SK-N-SH (cell line): ENCODE data around the gene SFSWAP. TPM values are rescaled to one million over a fixed set of nuclear protein-coding genes. Genes with fewer than 3 reads are reported as not detected.

Experiments used
- CTCF ChIA-PET: fragments of 300-600, 350-600 bp; formaldehyde crosslinking; extraction: SDS; loops from one replicate; lab custom pipeline; 2021; lab: Yijun Ruan, JAX
- POLR2A ChIA-PET: fragments of 350-600 bp; sonication (Branson Sonifier 250); formaldehyde crosslinking; extraction: SDS; loops from one replicate; lab custom pipeline; 2020; ENCODE audit warnings: antibody characterized with exemption, inconsistent platforms; lab: Yijun Ruan, JAX
- DNase-seq: peaks from one replicate; pipeline ENCODE4 v3.0.0; 2012
- H2AFZ ChIP-seq: fragments of 200-600 bp; sonication (generic); 2 replicates; pipeline ENCODE4 v1.8.1; 2016; ENCODE audit warnings: antibody characterized with exemption, mild to moderate bottlenecking, low read depth
- H3F3A ChIP-seq: fragments of 200-600 bp; sonication (generic); replicated peaks from 2 replicates; pipeline ENCODE3; 2016; ENCODE audit warnings: antibody characterized with exemption, mild to moderate bottlenecking; ENCODE audit not compliant: insufficient read depth
- H3K27ac ChIP-seq, 2 experiments: fragments of 200-500 bp in 1 of 2; fragments of 200-600 bp in 1 of 2; sonication (Bioruptor generic) in 1 of 2; sonication (generic), shearing (Covaris generic) in 1 of 2; 2 replicates each; pipeline versions ENCODE4 v1.5.1 to v1.6.1; 2014 to 2016; ENCODE audit warnings: low read depth in 2 of 2, inconsistent platforms in 1 of 2, low read length in 1 of 2, mild to moderate bottlenecking in 1 of 2, mixed read lengths in 1 of 2
- H3K27me3 ChIP-seq: fragments of 200-600 bp; sonication (generic), shearing (Covaris generic); 2 replicates; pipeline ENCODE4 v1.6.1; 2016; ENCODE audit warnings: mixed run types; ENCODE audit not compliant: insufficient read depth
- H3K36me3 ChIP-seq, 2 experiments: fragments of 200-500 bp in 1 of 2; fragments of 200-600 bp in 1 of 2; sonication (Bioruptor generic) in 1 of 2; sonication (generic) in 1 of 2; replicated peaks in 1 of 2; 2 replicates each; pipeline versions ENCODE3 to v1.5.1; 2014 to 2016; ENCODE audit warnings: low read length in 1 of 2, mild to moderate bottlenecking in 1 of 2; ENCODE audit not compliant: insufficient read depth in 2 of 2, control insufficient read depth in 1 of 2
- H3K4me1 ChIP-seq, 2 experiments: fragments of 200-500 bp in 1 of 2; fragments of 200-600 bp in 1 of 2; sonication (Bioruptor generic) in 1 of 2; sonication (generic), shearing (Covaris generic) in 1 of 2; 2 replicates each; pipeline versions ENCODE4 v1.5.1 to v1.6.1; 2014 to 2016; ENCODE audit warnings: low read depth in 1 of 2, low read length in 1 of 2, mixed run types in 1 of 2; ENCODE audit not compliant: insufficient read depth in 2 of 2, control insufficient read depth in 1 of 2
- H3K4me2 ChIP-seq: fragments of 200-600 bp; sonication (generic), shearing (Covaris generic); 2 replicates; pipeline ENCODE4 v1.6.1; 2017; ENCODE audit warnings: mixed run types
- H3K4me3 ChIP-seq, 2 experiments: fragments of 200-500 bp in 1 of 2; fragments of 200-600 bp in 1 of 2; sonication (Bioruptor generic) in 1 of 2; sonication (generic), shearing (Covaris generic) in 1 of 2; 2 replicates each; pipeline versions ENCODE4 v1.5.1 to v1.8.1; 2014 to 2016; ENCODE audit warnings: low read depth in 2 of 2, inconsistent platforms in 1 of 2, low read length in 1 of 2, mild to moderate bottlenecking in 1 of 2, mixed read lengths in 1 of 2, moderate library complexity in 1 of 2
- H3K79me2 ChIP-seq: fragments of 200-600 bp; sonication (generic); 2 replicates; pipeline ENCODE4 v1.8.1; 2017; ENCODE audit warnings: mild to moderate bottlenecking; ENCODE audit not compliant: insufficient read depth
- H3K9ac ChIP-seq: fragments of 200-600 bp; sonication (generic); 2 replicates; pipeline ENCODE4 v1.6.1; 2017; ENCODE audit warnings: mixed run types
- H3K9me2 ChIP-seq: fragments of 200-600 bp; sonication (generic); 2 replicates; pipeline ENCODE4 v1.6.1; 2017; ENCODE audit warnings: mixed run types
- H3K9me3 ChIP-seq: fragments of 200-600 bp; sonication (generic); 2 replicates; pipeline ENCODE4 v1.6.1; 2017; ENCODE audit warnings: mixed run types, mild to moderate bottlenecking, moderate library complexity
- H4K20me1 ChIP-seq: fragments of 200-600 bp; sonication (generic); 2 replicates; pipeline ENCODE4 v1.6.1; 2017; ENCODE audit warnings: mild to moderate bottlenecking, mixed run types; ENCODE audit not compliant: insufficient read depth
- CHD2 ChIP-seq: fragments of 150-350 bp; IDR thresholded peaks from 2 replicates; pipeline ENCODE4 v1.6.1; 2018; ENCODE audit warnings: low read length; ENCODE audit not compliant: partially characterized antibody
- CTCF ChIP-seq: fragments of 200-600 bp; sonication (generic); IDR thresholded peaks from 2 replicates; pipeline ENCODE4 v1.6.1; 2017; ENCODE audit warnings: antibody characterized with exemption, mild to moderate bottlenecking, moderate library complexity
- ELF1 ChIP-seq: IDR thresholded peaks from 2 replicates; pipeline ENCODE4 v1.4.0; 2012
- FOSL2 ChIP-seq: IDR thresholded peaks from 2 replicates; pipeline ENCODE4 v1.4.0; 2012; ENCODE audit warnings: low read depth, mild to moderate bottlenecking, moderate library complexity, borderline replicate concordance
- GABPA ChIP-seq: IDR thresholded peaks from 2 replicates; pipeline ENCODE4 v1.4.0; 2012; ENCODE audit warnings: low read depth, mild to moderate bottlenecking
- GATA2 ChIP-seq: sonication (generic); formaldehyde crosslinking; IDR thresholded peaks from 2 replicates; pipeline ENCODE4 v1.5.0; 2020; ENCODE audit warnings: mild to moderate bottlenecking, missing genetic modification reagents
- IRF3 ChIP-seq: fragments of 150-350 bp; IDR thresholded peaks from 2 replicates; pipeline ENCODE4 v1.6.1; 2016; ENCODE audit warnings: mild to moderate bottlenecking, low read depth, low read length
- MAX ChIP-seq: IDR thresholded peaks from 2 replicates; pipeline ENCODE4 v1.4.0; 2012; ENCODE audit warnings: low read depth
- MEF2A ChIP-seq: IDR thresholded peaks from 2 replicates; pipeline ENCODE4 v1.4.0; 2012; ENCODE audit warnings: low read depth, borderline replicate concordance
- NFIC ChIP-seq: IDR thresholded peaks from 2 replicates; pipeline ENCODE4 v1.4.0; 2012; ENCODE audit warnings: borderline replicate concordance
- NRF1 ChIP-seq: IDR thresholded peaks from 2 replicates; pipeline ENCODE4 v1.6.1; 2012; ENCODE audit warnings: low read depth, mild to moderate bottlenecking, low read length
- PBX3 ChIP-seq: IDR thresholded peaks from 2 replicates; pipeline ENCODE4; 2012
- RXRA ChIP-seq: IDR thresholded peaks from 2 replicates; pipeline ENCODE4 v1.4.0; 2012; ENCODE audit warnings: low read depth, mild to moderate bottlenecking, borderline replicate concordance
- SIN3A ChIP-seq: IDR thresholded peaks from 2 replicates; pipeline ENCODE4 v1.6.1; 2012; ENCODE audit warnings: low read depth, mild to moderate bottlenecking, low read length, moderate library complexity, borderline replicate concordance
- SMC3 ChIP-seq: IDR thresholded peaks from 2 replicates; pipeline ENCODE4 v1.6.1; 2012; ENCODE audit warnings: low read depth, low read length, improper control_type of control experiment
- TAF1 ChIP-seq: IDR thresholded peaks from 2 replicates; pipeline ENCODE4 v1.6.1; 2012; ENCODE audit warnings: low read depth, mild to moderate bottlenecking, low read length, moderate library complexity, borderline replicate concordance
- TEAD4 ChIP-seq: IDR thresholded peaks from 2 replicates; pipeline ENCODE4 v1.4.0; 2012; ENCODE audit warnings: mild to moderate bottlenecking, borderline replicate concordance; ENCODE audit not compliant: insufficient read depth
- USF1 ChIP-seq: IDR thresholded peaks from 2 replicates; pipeline ENCODE4 v1.4.0; 2012; ENCODE audit warnings: low read depth, borderline replicate concordance
- ZBTB33 ChIP-seq: IDR thresholded peaks from 2 replicates; pipeline ENCODE4 v1.4.0; 2012; ENCODE audit warnings: low read depth, borderline replicate concordance
- WGBS: methylation state at CpG from one replicate; pipeline ENCODE4 v1.1.6; 2017; ENCODE audit warnings: low lambda C conversion rate; 5-methylcytosine and 5-hydroxymethylcytosine counted together
- polyA plus RNA-seq, 3 experiments: library from polyadenylated mRNA; depleted of rRNA; stranded (reverse); fragments of >200 nt; gene quantifications; 2 replicates each; pipeline ENCODE4 v1.2.3, GENCODE V29; 2012

The SFSWAP gene
- polyA plus RNA-seq, 1 of the 3 experiments (the other 2 are of a cell fraction) = 27.9 TPM

GRCh38 chr12:131732996-131733615, 22.2 kb downstream of the SFSWAP start:
- no peaks in the 10 kb centered on the region for H3K9me2 ChIP-seq
- H4K20me1 ChIP-seq = no peaks in the 10 kb centered on the region
- no peaks in the 10 kb centered on the region for H3K9me3 ChIP-seq
- H3K4me2 ChIP-seq = no peak overlapping the region
- WGBS = 96% methylated on average over 18 of the region's 21 CpGs
- no peaks in the 10 kb centered on the region for H3K27me3 ChIP-seq
- no peak overlapping the region for H2AFZ ChIP-seq
- CTCF ChIA-PET = no interaction called here
- no peak overlapping the region for H3K4me3 ChIP-seq
- 0 out of 4 replicates have a peak, but pooled peaks cover 0 to 7% of the 10 kb centered on the region in 2 experiments for H3K4me1 ChIP-seq
- no peak for TF ChIP-seq NRF1
- TF ChIP-seq TAF1 = no peak
- no peak for TF ChIP-seq FOSL2
- TF ChIP-seq CHD2 = no peak
- TF ChIP-seq IRF3 = no peak
- no peak for TF ChIP-seq GABPA
- no peak for TF ChIP-seq TEAD4
- TF ChIP-seq SMC3 = no peak
- no peak for TF ChIP-seq NFIC
- no peak for TF ChIP-seq PBX3
- no peak for TF ChIP-seq MAX
- TF ChIP-seq ELF1 = no peak
- TF ChIP-seq GATA2 (CRISPR knock-in tag) = no peak
- TF ChIP-seq MEF2A = no peak
- no peak for TF ChIP-seq RXRA
- TF ChIP-seq CTCF = no peak
- no peak for TF ChIP-seq SIN3A
- no peak for TF ChIP-seq ZBTB33
- TF ChIP-seq USF1 = no peak
- TF ChIP-seq, all 33 proteins: peak for 0
- peaks cover 39 to 84% of the 10 kb centered on the region in 2 experiments for H3K36me3 ChIP-seq
- no peak overlapping the region for H3K9ac ChIP-seq
- H3F3A ChIP-seq = peaks cover 15% of the 10 kb centered on the region
- POLR2A ChIA-PET = no interaction called here
- no peaks in the 10 kb centered on the region for H3K79me2 ChIP-seq
- no peak overlapping the region for H3K27ac ChIP-seq
- DNase-seq = no peak
